ENCODE data around the gene LRRN2.
"Not testable (repeated sequence)": the region's sequence is repeated elsewhere in the genome, so short reads cannot be mapped to it uniquely, and the experiment has no call there.

The LRRN2 gene

DNA sequence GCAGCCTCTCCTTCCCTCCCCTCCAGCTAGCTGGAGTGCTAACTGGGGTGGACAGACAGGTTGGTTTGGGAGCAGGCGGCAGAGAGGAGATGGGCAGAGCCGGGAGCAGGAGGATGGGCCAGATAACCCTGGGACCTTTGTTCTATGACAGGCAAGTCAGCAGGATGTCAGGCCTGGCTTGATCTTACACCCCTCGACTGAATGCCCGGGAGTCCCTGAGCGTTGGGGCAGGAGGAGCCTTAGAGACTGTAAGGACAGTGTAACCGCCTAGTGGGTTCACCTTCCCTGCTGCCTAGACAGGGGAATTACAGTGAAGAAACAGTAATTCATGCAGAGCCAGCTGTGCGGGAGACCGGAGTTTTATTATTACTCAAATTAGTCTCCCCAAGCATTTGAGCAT, 109.1 kb downstream of the LRRN2 start:
- Histone ChIP-seq H3K4me1 (ENCODE audit: control insufficient read depth in 1 of 2, insufficient read depth in 2 of 2, low read length in 2 of 2) (peaks cover 9 to 15% of the 10 kb centered on the region in 2 donors), H3K27me3 (ENCODE audit: low read depth, low read length) (no peaks in the 10 kb centered on the region), H3K36me3 (ENCODE audit: control insufficient read depth in 1 of 2, insufficient read depth in 2 of 2, low read length in 2 of 2) (peaks cover 0 to 4% of the 10 kb centered on the region in 2 donors), H3K4me3 (ENCODE audit: low read depth in 1 of 2, low read length in 2 of 2) (no peak overlapping the region), H3K27ac (ENCODE audit: low read length) (no peak overlapping the region), H3K9me3 (ENCODE audit: control insufficient read depth in 1 of 2, low read length in 2 of 2) (no peaks in the 10 kb centered on the region)

DNA sequence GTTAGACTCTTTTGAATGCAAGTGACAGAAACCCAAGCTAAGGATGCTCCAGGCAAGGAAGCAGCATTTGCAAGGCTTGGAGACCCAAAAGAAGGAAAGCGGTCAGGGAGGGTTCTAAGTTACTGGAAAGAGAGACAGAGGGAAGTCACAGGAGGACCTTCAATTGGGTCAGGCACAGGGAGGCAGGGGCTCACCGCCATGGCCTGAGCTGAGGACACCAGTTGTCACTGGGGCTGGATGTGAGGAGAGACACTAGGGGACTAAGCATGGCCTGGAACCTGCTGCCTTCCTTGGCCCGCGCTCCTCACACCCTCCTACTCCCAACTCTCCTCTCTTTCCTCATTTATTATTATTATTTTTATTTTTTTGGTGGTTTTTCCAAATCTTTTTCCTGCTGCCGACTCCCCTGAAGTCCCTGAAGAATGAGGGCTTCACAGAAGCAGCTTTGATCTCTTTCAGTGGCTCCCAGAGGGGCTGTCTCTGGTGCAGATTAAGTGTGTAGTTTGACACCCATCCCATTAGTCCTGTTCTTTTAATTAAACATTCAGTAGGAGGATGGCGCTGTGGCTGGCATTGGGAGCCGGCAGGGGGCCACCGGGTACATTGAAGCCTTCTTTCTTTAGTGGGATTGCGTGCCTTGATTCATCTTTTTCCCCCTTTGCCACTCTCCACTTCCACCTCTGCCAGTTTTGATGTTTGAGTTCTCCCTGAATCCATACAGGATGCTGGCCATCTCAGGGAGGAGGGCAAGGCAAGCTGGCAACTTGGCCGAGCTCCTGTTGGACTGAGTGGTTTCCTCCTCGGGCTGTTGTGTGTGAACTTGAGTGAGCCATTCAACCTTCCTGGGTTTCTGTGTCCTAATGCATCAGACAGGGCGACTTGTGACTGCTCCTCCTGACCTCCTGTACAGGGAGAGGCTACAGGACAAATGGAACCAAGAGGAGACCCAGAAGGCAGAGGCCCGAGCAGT, 110.0 kb downstream of the LRRN2 start:
- H3K27me3 ChIP-seq (ENCODE audit: low read depth, low read length) = no peaks in the 10 kb centered on the region
- peaks cover 9 to 15% of the 10 kb centered on the region in 2 donors for H3K4me1 ChIP-seq (ENCODE audit: control insufficient read depth in 1 of 2, insufficient read depth in 2 of 2, low read length in 2 of 2)
- H3K36me3 ChIP-seq (ENCODE audit: control insufficient read depth in 1 of 2, insufficient read depth in 2 of 2, low read length in 2 of 2) = peaks cover 0 to 4% of the 10 kb centered on the region in 2 donors
- H3K9me3 ChIP-seq (ENCODE audit: control insufficient read depth in 1 of 2, low read length in 2 of 2) = no peaks in the 10 kb centered on the region
- H3K4me3 ChIP-seq (ENCODE audit: low read depth in 1 of 2, low read length in 2 of 2) = no peak overlapping the region
- no peak overlapping the region for H3K27ac ChIP-seq (ENCODE audit: low read length)

DNA sequence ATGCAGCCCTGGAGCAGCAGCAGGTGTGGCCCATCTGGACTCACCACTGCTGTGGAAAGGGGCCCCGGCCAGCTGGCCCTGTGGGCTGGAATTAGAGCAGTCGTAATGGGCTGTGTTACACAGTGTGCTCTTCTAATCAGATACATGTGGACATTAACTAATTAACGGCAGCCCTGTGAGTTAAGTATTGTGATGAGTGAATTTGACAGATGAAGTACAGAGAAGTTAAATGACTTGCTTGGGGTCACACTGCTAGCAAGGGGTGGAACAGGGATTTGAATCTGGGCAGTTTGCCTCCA, 110.7 kb downstream of the LRRN2 start:
- Histone ChIP-seq H3K4me3 (ENCODE audit: low read depth in 1 of 2, low read length in 2 of 2) (no peak overlapping the region), H3K27ac (ENCODE audit: low read length) (no peak overlapping the region), H3K4me1 (ENCODE audit: control insufficient read depth in 1 of 2, insufficient read depth in 2 of 2, low read length in 2 of 2) (peaks cover 9 to 15% of the 10 kb centered on the region in 2 donors), H3K27me3 (ENCODE audit: low read depth, low read length) (no peaks in the 10 kb centered on the region), H3K9me3 (ENCODE audit: control insufficient read depth in 1 of 2, low read length in 2 of 2) (no peaks in the 10 kb centered on the region), H3K36me3 (ENCODE audit: control insufficient read depth in 1 of 2, insufficient read depth in 2 of 2, low read length in 2 of 2) (peaks cover 0 to 4% of the 10 kb centered on the region in 2 donors)

DNA sequence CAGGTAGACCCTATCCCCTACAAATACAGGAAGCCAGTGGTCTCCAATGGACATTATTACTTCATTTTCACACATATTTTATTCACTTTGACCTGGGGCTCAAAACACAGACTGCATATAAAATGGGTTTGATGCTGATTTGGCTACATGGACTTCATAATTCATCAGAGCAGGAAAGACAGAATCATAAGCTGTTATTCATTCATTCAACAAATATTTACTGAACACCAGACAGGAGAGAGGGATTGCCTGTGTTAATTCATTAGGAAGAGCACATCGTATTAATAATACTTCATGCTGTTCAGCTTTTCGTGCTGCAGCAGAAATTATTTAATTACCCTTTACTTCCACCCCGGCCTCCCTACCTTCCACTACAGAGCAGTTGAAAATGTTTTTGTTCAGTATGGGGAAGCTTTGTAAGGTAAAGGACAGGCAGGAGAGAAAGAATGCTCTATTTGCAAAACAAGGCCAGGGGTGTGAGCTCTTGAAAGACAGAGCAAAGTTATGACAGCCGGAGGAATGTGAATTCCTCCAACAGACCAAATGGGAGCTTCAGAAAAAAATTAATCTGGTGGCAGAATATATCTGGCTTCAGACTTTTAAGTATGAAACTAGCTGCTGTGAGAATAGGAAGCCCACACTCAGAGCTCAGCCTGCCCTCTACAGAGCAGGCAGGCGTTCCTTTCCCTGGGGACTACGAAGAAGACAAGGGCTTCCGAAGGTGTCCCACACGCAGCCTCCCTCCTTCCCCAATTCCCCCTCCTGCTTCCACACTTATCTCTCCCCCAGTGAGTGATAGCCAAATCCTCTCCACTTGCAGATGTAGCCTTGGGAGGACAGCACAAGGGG, 111.3 kb downstream of the LRRN2 start:
- H3K27ac ChIP-seq (ENCODE audit: low read length) = no peak overlapping the region
- no peaks in the 10 kb centered on the region for H3K27me3 ChIP-seq (ENCODE audit: low read depth, low read length)
- peaks cover 0 to 4% of the 10 kb centered on the region in 2 donors for H3K36me3 ChIP-seq (ENCODE audit: control insufficient read depth in 1 of 2, insufficient read depth in 2 of 2, low read length in 2 of 2)
- no peaks in the 10 kb centered on the region for H3K9me3 ChIP-seq (ENCODE audit: control insufficient read depth in 1 of 2, low read length in 2 of 2)
- H3K4me3 ChIP-seq (ENCODE audit: low read depth in 1 of 2, low read length in 2 of 2) = no peak overlapping the region
- peaks cover 8 to 11% of the 10 kb centered on the region in 2 donors for H3K4me1 ChIP-seq (ENCODE audit: control insufficient read depth in 1 of 2, insufficient read depth in 2 of 2, low read length in 2 of 2)

DNA sequence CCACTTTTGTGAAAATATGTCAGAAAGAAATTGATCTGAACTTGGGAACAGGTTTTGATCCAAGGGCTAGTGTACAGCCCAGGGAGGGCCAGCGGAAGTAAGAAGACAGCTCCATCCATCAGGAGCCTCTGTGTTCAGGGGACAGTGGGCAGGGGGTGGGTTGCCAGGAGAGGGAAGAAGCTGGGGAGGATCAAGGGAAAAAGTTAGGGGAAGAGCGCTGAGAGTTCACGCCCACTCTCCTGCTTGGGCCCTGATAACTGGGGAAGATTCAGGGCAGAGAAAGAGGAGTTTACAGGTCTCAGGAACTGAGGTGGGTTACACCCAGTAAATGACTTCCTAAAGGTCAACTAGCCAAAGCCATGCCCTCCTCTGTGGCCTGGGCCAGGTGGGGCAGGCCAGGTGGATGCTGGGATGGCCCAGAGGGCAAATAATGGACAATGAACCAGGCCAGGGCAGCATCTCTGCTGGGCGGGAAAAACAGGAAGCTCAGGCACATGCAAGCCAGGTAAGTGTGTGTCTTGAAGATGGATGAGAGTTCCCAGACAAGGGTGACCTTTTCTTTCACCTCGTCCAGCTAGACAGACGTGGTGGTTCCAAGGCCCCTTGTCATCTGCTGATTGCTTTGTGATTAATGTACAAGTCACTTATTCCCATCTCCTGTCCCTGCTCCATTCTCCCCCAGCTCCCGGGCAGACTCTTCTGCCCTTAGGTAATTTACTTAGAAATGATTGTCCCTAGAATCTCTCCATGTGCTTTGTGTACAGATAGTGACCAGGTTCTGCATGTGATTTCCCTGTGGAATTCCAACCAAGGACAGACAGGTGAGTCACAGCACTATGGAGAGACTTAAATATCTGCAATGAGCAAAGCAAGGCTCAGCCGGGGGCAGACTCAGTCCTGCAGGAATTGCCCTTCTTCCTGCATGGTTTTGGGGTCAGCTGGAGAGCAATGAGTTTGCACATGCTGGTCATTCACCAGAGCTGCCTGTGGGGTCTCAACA, 112.3 kb downstream of the LRRN2 start:
- H3K4me1 ChIP-seq (ENCODE audit: control insufficient read depth in 1 of 2, insufficient read depth in 2 of 2, low read length in 2 of 2) = peaks cover 2 to 8% of the 10 kb centered on the region in 2 donors
- H3K36me3 ChIP-seq (ENCODE audit: control insufficient read depth in 1 of 2, insufficient read depth in 2 of 2, low read length in 2 of 2) = peaks cover 0 to 4% of the 10 kb centered on the region in 2 donors
- no peaks in the 10 kb centered on the region for H3K27me3 ChIP-seq (ENCODE audit: low read depth, low read length)
- no peak overlapping the region for H3K4me3 ChIP-seq (ENCODE audit: low read depth in 1 of 2, low read length in 2 of 2)
- no peak overlapping the region for H3K27ac ChIP-seq (ENCODE audit: low read length)
- H3K9me3 ChIP-seq (ENCODE audit: control insufficient read depth in 1 of 2, low read length in 2 of 2) = no peaks in the 10 kb centered on the region

DNA sequence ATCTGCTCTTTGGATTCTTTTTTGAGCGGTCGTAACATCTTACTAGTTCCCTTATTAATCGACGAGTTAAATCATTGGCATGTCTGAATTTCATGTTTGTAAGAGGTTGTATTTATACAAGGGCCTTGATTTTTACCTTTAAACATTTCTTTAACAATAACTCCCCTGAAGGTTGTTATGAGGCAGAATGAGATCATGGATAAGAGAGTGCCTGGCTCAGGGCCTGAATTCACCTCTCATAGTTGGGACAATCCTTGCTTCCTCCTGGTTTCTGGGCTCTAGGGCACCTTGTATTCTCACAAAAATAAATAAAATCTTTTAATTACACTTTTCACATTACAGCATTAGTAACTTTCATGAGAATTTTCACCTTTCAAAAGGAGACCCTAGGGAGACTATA, 113.9 kb downstream of the LRRN2 start:
- no peak overlapping the region for H3K4me3 ChIP-seq (ENCODE audit: low read depth in 1 of 2, low read length in 2 of 2)
- H3K27ac ChIP-seq (ENCODE audit: low read length) = no peak overlapping the region

DNA sequence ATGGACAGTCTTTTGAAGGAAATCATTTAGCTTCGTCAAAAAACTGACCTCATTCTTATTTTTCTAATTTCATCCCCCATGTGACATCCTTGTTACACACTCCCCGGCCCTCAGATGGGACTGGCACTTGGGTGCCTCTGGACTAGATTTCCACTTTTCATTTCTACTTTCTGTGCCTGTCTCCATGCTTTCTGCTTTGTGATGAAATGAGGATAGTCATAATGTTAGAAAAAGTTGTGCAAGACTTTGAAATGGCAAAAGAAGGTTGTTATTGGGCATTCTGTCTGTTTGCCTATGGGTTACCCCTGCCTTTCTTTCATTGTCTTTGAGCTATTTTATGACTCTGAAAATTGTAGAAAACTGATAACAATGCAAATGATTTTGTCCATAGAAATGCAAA, 114.4 kb downstream of the LRRN2 start:
- Histone ChIP-seq H3K9me3 (ENCODE audit: control insufficient read depth in 1 of 2, low read length in 2 of 2) (no peaks in the 10 kb centered on the region), H3K27me3 (ENCODE audit: low read depth, low read length) (no peaks in the 10 kb centered on the region), H3K4me3 (ENCODE audit: low read depth in 1 of 2, low read length in 2 of 2) (no peak overlapping the region), H3K36me3 (ENCODE audit: control insufficient read depth in 1 of 2, insufficient read depth in 2 of 2, low read length in 2 of 2) (peaks cover 0 to 4% of the 10 kb centered on the region in 2 donors), H3K4me1 (ENCODE audit: control insufficient read depth in 1 of 2, insufficient read depth in 2 of 2, low read length in 2 of 2) (peaks cover 0 to 7% of the 10 kb centered on the region in 2 donors), H3K27ac (ENCODE audit: low read length) (no peak overlapping the region)

More for the DNA sequence above, 113.9 kb downstream of the LRRN2 start:
- Histone ChIP-seq H3K4me1 (ENCODE audit: control insufficient read depth in 1 of 2, insufficient read depth in 2 of 2, low read length in 2 of 2) (peaks cover 0 to 7% of the 10 kb centered on the region in 2 donors), H3K27me3 (ENCODE audit: low read depth, low read length) (no peaks in the 10 kb centered on the region), H3K36me3 (ENCODE audit: control insufficient read depth in 1 of 2, insufficient read depth in 2 of 2, low read length in 2 of 2) (peaks cover 0 to 4% of the 10 kb centered on the region in 2 donors), H3K9me3 (ENCODE audit: control insufficient read depth in 1 of 2, low read length in 2 of 2) (no peaks in the 10 kb centered on the region)

DNA sequence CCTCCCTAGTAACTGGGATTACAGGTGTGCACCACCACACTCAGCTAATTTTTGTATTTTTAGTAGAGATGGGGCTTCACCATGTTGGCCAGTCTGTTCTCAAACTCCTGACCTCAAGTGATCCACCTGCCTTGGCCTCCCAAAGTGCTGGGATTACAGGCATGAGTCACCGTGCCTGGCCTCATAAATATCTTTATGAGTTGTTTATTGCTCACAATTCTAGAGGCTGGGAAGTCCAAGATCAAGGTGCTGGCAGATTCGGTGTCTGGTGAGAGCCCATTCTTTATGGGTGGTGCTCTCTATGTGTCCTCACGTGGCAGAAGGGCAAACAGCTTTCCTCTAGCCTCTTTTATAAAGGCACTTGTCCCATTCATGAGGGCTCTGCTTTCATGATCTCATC, 115.5 kb downstream of the LRRN2 start:
- not testable (repeated sequence) for H3K27ac ChIP-seq (ENCODE audit: low read length); H3K4me1 ChIP-seq (ENCODE audit: control insufficient read depth in 1 of 2, insufficient read depth in 2 of 2, low read length in 2 of 2); H3K9me3 ChIP-seq (ENCODE audit: control insufficient read depth in 1 of 2, low read length in 2 of 2); H3K27me3 ChIP-seq (ENCODE audit: low read depth, low read length); H3K36me3 ChIP-seq (ENCODE audit: control insufficient read depth in 1 of 2, insufficient read depth in 2 of 2, low read length in 2 of 2); H3K4me3 ChIP-seq (ENCODE audit: low read depth in 1 of 2, low read length in 2 of 2)

DNA sequence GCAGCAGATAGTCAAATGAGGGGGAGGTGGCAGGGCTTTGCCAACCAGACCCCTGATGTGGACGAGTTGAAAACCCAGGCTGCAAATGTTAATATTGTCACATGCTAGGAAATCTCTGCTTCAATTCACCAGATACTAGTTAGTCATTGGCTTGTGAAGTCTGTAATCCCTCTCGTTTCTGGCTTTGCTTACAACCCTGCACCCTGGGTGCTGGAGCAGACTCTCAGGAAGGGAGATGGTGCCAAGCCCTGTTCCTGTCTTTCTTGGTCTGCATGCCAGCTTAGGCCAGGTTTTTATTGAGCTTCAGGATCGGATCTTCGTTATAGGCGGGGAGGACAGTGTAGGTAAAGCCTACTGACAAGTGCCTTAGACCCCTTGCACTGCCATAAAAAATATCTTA, 116.1 kb downstream of the LRRN2 start:
- Histone ChIP-seq H3K4me1 (ENCODE audit: control insufficient read depth in 1 of 2, insufficient read depth in 2 of 2, low read length in 2 of 2) (peaks cover 0 to 7% of the 10 kb centered on the region in 2 donors), H3K4me3 (ENCODE audit: low read depth in 1 of 2, low read length in 2 of 2) (no peak overlapping the region), H3K27ac (ENCODE audit: low read length) (no peak overlapping the region), H3K36me3 (ENCODE audit: control insufficient read depth in 1 of 2, insufficient read depth in 2 of 2, low read length in 2 of 2) (peaks cover 0 to 4% of the 10 kb centered on the region in 2 donors), H3K9me3 (ENCODE audit: control insufficient read depth in 1 of 2, low read length in 2 of 2) (no peaks in the 10 kb centered on the region), H3K27me3 (ENCODE audit: low read depth, low read length) (no peaks in the 10 kb centered on the region)

DNA sequence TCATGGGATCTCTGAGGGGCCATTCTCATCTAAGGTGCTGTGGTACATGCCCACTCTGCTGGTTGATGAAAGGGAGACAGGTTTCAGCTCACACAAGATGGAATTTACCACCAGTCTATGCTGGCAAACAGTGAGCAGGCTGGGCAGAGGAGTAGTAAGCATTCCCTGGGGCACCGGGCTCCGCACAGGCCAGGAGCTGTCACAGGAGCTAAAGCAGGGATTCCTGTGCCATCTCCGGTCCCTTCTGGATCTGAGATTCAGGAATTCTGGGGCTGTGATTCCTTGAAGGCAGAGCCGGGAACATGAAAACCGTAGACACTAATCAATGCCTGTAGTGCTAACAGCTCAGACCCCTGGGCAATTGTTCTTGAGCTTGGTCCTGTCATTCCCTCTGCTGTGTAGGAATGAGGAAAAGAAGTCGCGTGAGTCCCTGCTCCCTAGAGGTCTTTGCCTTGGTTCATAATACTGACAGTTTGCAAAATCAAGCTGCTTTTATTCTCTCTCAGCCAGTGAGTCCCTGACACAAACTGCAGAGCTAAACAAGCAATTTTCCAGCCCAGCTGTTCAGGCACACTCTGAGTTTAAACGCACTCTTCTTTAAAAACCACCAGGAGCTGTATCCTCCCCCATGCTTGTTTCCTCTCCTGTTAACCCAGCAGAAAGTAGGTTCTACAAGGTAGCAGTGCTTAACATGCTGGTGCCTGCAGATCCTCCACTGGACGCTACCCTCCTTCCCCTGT, 116.8 kb downstream of the LRRN2 start:
- peaks cover 0 to 2% of the 10 kb centered on the region in 2 donors for H3K4me1 ChIP-seq (ENCODE audit: control insufficient read depth in 1 of 2, insufficient read depth in 2 of 2, low read length in 2 of 2)
- no peak overlapping the region for H3K27ac ChIP-seq (ENCODE audit: low read length)
- peaks cover 0 to 2% of the 10 kb centered on the region in 2 donors for H3K36me3 ChIP-seq (ENCODE audit: control insufficient read depth in 1 of 2, insufficient read depth in 2 of 2, low read length in 2 of 2)
- H3K27me3 ChIP-seq (ENCODE audit: low read depth, low read length) = no peaks in the 10 kb centered on the region
- no peaks in the 10 kb centered on the region for H3K9me3 ChIP-seq (ENCODE audit: control insufficient read depth in 1 of 2, low read length in 2 of 2)
- H3K4me3 ChIP-seq (ENCODE audit: low read depth in 1 of 2, low read length in 2 of 2) = no peak overlapping the region
